Right renal cortex interstitium (tissue), 3 donors: Measurements from ENCODE around the gene PEPD. TPM values are rescaled to one million over a fixed set of nuclear protein-coding genes. Genes with fewer than 3 reads are reported as not detected.
"Not testable (repeated sequence)": the region's sequence is repeated elsewhere in the genome, so short reads cannot be mapped to it uniquely, and the experiment has no call there.

Source experiments
- DNase-seq, 3 donors: peaks; one replicate each; pipeline ENCODE4 v3.0.0-alpha.2; 2013; ENCODE audit warnings: low read depth in 3 of 3, low spot score in 2 of 3
- polyA plus RNA-seq, 3 donors: library from polyadenylated mRNA; unstranded; fragments of 120-200 nt; gene quantifications; one replicate each; pipeline ENCODE4 v1.2.1, GENCODE V29; 2013; ENCODE audit not compliant: insufficient read length in 3 of 3

Gene PEPD
- polyA plus RNA-seq = 100 to 1,000 TPM; 112 to 141 (median 123) TPM

GRCh38 chr19:33521480-33522370 lies at the start of gene PEPD:
PEPD (minus strand) TSS chr19:33521791; CDS start chr19:33521760, 31 bp downstream.
- peak; percentile 71 to 86 (median 79) for DNase-seq

GRCh38 chr19:33569821-33570220 lies 48.2 kb upstream of the PEPD start:
- no peak for DNase-seq

GRCh38 chr19:33568706-33569105 lies 47.1 kb upstream of the PEPD start:
- no peak for DNase-seq

GRCh38 chr19:33564836-33565338 lies 43.3 kb upstream of the PEPD start:
- DNase-seq = no peak

GRCh38 chr19:33562636-33563035 lies 41.0 kb upstream of the PEPD start:
- DNase-seq = no peak

GRCh38 chr19:33561666-33562065 lies 40.1 kb upstream of the PEPD start:
- DNase-seq = not testable (repeated sequence)

GRCh38 chr19:33561261-33561660 lies 39.7 kb upstream of the PEPD start:
- no peak for DNase-seq

- DNase-seq = no peak
Measured at GRCh38 chr19:33559996-33560395, 38.4 kb upstream of the PEPD start.

- no peak for DNase-seq
Measured at GRCh38 chr19:33558856-33559255, 37.3 kb upstream of the PEPD start.

GRCh38 chr19:33558151-33558550 lies 36.6 kb upstream of the PEPD start:
- no peak for DNase-seq

- no peak for DNase-seq
Measured at GRCh38 chr19:33557720-33558119, 36.1 kb upstream of the PEPD start.

- DNase-seq = no peak
Measured at GRCh38 chr19:33557196-33557595, 35.6 kb upstream of the PEPD start.

- no peak for DNase-seq
Measured at GRCh38 chr19:33556261-33556660, 34.7 kb upstream of the PEPD start.

- DNase-seq = not testable (repeated sequence)
Measured at GRCh38 chr19:33555726-33556125, 34.1 kb upstream of the PEPD start.

- DNase-seq = no peak
Measured at GRCh38 chr19:33554821-33555220, 33.2 kb upstream of the PEPD start.

GRCh38 chr19:33554391-33554790 lies 32.8 kb upstream of the PEPD start:
- no peak for DNase-seq

- no peak for DNase-seq
Measured at GRCh38 chr19:33553530-33554310, 32.1 kb upstream of the PEPD start.

GRCh38 chr19:33552928-33553279 lies 31.3 kb upstream of the PEPD start:
- DNase-seq = no peak

GRCh38 chr19:33552191-33552927 lies 30.8 kb upstream of the PEPD start:
- DNase-seq = no peak

- DNase-seq = no peak
Measured at GRCh38 chr19:33551676-33552075, 30.1 kb upstream of the PEPD start.

GRCh38 chr19:33550768-33551167 lies 29.2 kb upstream of the PEPD start:
- DNase-seq = no peak
